ENCODE data around the gene SEC24C.
"Not testable (repeated sequence)": the region's sequence is repeated elsewhere in the genome, so short reads cannot be mapped to it uniquely, and the experiment has no call there.

SEC24C gene

DNA sequence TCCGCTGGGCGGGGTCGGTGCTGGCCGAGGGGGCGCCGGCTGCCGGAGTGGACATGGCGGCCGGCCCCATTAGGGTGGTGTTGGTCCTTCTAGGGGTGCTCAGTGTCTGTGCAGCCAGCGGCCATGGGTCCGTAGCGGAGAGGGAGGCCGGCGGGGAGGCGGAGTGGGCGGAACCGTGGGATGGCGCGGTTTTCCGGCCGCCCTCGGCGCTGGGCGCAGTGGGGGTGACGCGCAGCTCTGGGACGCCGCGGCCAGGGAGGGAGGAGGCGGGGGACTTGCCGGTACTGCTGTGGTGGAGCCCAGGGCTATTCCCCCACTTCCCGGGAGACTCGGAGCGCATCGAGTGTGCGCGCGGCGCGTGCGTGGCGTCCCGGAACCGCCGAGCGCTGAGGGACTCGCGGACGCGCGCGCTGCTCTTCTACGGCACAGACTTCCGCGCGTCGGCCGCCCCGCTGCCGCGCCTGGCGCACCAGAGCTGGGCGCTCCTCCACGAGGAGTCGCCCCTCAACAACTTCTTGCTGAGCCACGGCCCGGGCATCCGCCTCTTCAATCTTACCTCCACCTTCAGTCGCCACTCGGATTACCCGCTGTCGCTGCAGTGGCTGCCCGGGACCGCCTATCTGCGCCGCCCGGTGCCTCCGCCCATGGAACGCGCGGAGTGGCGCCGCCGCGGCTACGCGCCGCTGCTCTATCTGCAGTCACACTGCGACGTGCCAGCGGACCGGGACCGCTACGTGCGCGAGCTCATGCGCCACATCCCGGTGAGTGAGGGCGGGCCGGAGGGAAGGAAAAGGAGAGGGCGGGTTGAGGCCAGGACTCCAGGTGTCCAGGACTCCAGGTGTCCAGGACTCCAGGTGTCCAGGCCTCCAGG is 28.3 kb downstream of the SEC24C start:
- DNase-seq: peak; percentile 76

DNA sequence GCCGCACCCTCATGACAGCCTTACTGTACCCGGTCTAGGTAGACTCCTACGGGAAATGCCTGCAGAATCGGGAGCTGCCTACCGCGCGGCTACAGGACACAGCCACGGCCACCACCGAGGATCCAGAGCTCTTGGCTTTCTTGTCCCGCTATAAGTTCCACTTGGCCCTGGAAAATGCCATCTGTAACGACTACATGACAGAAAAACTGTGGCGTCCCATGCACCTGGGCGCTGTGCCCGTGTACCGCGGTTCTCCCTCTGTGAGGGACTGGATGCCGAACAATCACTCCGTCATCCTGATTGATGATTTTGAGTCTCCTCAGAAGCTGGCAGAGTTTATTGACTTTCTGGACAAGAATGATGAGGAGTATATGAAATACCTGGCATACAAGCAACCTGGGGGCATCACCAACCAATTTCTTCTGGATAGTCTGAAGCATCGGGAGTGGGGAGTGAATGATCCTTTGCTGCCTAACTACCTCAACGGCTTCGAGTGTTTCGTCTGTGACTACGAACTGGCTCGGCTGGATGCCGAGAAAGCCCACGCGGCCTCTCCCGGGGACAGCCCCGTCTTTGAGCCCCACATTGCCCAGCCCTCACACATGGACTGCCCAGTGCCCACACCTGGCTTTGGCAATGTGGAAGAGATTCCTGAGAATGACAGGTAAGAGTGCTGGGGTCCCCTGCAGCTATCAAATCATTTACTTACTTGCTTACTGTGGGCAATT is 29.1 kb downstream of the SEC24C start:
- no peak for DNase-seq

DNA sequence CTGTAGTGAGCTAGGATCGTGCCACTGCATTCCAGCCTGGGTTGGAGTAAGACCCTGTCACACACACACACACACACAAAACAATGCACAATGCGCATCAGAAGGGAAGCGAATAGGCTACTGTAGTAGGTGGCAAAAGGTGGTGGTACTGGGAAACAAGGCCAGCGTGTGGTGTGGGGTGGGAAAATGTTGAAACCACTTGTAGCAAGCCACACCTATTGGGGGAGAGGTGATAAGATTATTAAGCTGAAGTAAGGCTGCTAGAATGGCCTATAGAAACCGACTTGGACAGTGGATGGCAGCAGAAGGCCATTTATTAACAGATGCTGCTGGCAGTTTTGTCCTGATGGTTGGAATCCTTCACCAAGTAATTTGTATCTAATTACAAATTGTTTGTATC is 30.5 kb downstream of the SEC24C start:
- no peak for DNase-seq

GRCh38 chr10:73779018-73779417 is 34.8 kb downstream of the SEC24C start:
- no peak for DNase-seq

- DNase-seq: no peak
Observed at GRCh38 chr10:73779539-73780197, 35.5 kb downstream of the SEC24C start.

- DNase-seq: no peak
Observed at GRCh38 chr10:73780301-73780700, 36.1 kb downstream of the SEC24C start.

- no peak for DNase-seq
Observed at GRCh38 chr10:73780966-73781365, 36.8 kb downstream of the SEC24C start.

- DNase-seq: no peak
Observed at GRCh38 chr10:73781548-73781878, 37.3 kb downstream of the SEC24C start.

DNA sequence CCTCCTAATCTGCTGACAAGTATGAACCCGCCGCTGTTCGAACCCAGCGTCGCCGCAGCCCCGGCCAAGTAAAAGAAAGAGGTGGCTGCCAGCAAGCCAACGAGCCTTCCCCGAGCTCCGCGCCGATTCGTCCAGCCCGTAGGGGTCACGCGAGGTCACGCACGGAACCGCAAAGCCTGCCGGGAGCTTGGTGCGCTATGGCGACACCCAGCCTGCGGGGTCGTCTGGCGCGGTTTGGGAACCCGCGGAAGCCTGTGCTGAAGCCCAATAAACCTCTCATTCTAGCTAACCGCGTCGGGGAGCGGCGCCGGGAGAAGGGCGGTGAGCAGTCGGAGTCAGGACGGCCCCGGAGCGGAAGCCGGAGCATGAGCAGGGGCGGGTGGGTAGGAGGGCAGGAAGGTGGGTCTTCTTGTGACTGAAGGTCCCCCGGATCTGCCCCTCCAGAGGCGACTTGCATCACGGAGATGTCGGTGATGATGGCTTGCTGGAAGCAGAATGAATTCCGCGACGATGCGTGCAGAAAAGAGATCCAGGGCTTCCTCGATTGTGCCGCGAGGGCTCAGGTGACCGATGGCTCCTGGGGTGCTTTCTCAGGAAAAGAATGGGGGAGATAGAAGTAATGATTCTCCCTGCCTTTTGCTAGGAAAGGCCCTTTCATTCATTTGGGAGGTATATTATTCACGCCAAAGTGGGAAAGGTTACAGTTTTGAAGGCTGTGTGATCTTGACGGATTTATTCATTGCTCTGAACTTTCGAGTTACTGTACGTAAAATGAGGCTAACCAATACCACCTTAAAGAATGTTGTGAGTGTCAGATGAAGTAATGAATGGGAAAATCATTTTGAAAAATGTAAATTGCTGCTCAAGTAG is 37.9 kb downstream of the SEC24C start, which contains the start of gene CHCHD1:
CHCHD1 (plus strand) TSS at position 170 of the 870 bp plus-strand sequence; CDS start at position 198, 28 bp downstream.
- DNase-seq: peak; percentile 61

GRCh38 chr10:73782749-73783085 is 38.5 kb downstream of the SEC24C start:
- DNase-seq: no peak

GRCh38 chr10:73785211-73785720 is 41.1 kb downstream of the SEC24C start, which contains the start of gene ZSWIM8:
ZSWIM8 (plus strand) TSS chr10:73785606; CDS start chr10:73785879, 273 bp downstream.
- DNase-seq: peak; percentile 85

DNA sequence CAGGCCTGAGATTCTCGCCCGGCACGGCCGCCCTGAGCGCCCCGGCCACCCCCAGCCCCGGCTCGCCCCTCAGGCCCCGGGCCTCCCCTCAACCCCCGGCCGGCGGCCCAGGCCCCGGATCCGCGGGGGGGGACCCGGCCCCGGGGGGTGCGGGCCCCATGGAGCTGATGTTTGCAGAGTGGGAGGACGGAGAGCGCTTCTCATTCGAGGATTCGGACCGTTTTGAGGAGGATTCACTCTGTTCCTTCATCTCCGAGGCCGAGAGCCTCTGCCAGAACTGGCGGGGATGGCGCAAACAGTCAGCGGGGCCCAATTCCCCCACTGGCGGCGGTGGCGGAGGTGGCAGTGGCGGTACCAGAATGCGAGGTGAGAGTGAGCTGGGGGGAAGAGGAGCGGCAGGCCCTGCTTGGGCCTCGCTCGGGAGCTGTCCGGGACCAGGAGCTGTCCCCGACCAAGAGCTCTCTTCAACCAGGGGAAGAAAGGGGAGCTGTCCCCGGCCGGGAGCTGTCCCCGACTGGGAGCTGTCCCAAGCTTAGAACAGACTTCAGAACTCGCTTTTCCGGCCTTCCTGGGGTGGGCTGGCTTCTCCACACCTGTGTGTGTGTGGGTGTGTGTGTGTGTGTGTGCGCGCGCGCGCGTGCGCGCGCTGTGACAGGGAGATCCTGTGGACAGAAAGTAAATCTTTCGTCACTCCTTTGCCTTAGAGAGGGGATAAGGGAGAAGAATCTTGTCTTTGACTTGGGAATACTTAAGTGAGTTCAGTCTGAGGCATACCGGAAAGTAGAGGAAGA is 41.7 kb downstream of the SEC24C start:
- DNase-seq: no peak

DNA sequence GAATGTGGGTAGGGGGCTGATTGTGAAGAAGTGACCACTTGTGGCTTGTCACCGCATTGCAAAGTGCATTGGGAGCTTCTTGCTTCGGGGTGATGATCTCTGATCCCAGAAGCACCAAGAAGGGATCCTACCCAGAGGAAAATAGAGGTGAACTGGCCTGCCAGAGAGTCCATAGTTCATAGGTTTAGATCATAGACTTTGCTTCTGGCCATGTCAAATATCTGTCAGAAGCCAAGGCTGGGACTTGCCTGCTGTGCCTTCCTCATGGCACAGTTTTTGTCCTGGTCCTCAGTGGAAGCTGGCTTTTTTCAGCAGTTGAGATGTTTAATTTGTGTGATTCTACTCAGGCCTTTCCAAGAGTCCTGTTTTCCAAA is 42.3 kb downstream of the SEC24C start:
- DNase-seq: no peak

- not testable (repeated sequence) for DNase-seq
Observed at GRCh38 chr10:73787031-73787800, 43.0 kb downstream of the SEC24C start.

DNA sequence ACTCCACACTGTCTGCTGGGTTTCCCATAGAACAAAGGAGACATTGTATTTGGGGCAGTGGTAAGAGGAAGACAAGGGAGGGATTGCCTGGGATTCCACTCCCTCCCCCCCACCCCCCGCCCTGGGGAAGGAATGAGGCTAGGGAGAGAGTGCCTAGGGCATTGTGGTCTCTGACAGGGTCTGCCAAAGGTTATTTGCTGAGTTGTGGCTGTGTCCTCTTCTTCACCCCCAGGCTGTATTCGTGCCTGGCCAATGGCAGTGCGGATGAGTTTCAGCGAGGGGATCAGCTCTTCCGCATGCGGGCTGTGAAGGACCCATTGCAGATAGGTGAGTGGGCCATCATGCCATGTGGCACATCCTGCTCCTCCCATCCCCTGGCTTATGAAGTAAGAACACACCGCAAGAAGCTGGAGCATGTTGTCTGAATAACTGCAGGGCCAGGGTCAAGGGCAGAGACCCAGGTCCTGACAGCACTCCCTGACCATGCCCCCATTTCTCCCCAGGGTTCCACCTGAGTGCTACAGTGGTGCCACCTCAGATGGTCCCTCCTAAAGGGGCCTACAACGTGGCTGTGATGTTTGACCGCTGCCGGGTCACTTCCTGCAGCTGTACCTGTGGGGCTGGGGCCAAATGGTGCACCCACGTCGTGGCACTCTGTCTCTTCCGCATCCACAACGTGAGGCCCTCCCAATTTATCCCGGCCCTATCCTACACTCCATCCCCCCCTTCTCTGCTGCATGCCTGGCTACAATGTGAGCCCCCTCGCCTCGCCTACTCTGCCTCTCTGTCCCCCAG is 44.9 kb downstream of the SEC24C start:
- no peak for DNase-seq

- no peak for DNase-seq
Observed at GRCh38 chr10:73789659-73790055, 45.5 kb downstream of the SEC24C start.

- no peak for DNase-seq
Observed at GRCh38 chr10:73790886-73791625, 46.9 kb downstream of the SEC24C start.

GRCh38 chr10:73791871-73792400 is 47.8 kb downstream of the SEC24C start:
- DNase-seq: no peak

GRCh38 chr10:73793456-73793855 is 49.3 kb downstream of the SEC24C start:
- no peak for DNase-seq
